Natural killer cell (primary cell): ENCODE results near the gene S100A7. TPM values are rescaled to one million over a fixed set of nuclear protein-coding genes. Genes with fewer than 3 reads are reported as not detected.

ENCODE experiments used
- ATAC-seq, 3 donors: fragments of 150-1000 bp in 2 of 3; fragments of 200-7000 bp in 1 of 3; cut with Tn5 transposase; 1 replicate in 1 of 3; 2 replicates in 2 of 3; pipeline ENCODE4 v1.10.0; 2021; ENCODE audit warnings: mild to moderate bottlenecking in 2 of 3, moderate library complexity in 2 of 3
- DNase-seq, 2 donors: peaks; one replicate each; pipeline versions ENCODE4 v3.0.0 to v3.0.0-alpha.2; 2013 to 2021; ENCODE audit warnings: mixed read lengths in 1 of 2
- H3K27ac ChIP-seq: one replicate; pipeline ENCODE4 v1.5.1; 2013; ENCODE audit warnings: mild to moderate bottlenecking, low read length
- H3K27me3 ChIP-seq: one replicate; pipeline ENCODE4 v1.6.1; 2013; ENCODE audit warnings: low read length; ENCODE audit not compliant: control insufficient read depth, insufficient read depth
- H3K36me3 ChIP-seq: one replicate; pipeline ENCODE4 v1.6.1; 2013; ENCODE audit warnings: low read length; ENCODE audit not compliant: control insufficient read depth, insufficient read depth
- H3K4me1 ChIP-seq: one replicate; pipeline ENCODE4 v1.6.1; 2013; ENCODE audit warnings: low read length; ENCODE audit not compliant: control insufficient read depth, insufficient read depth
- H3K4me3 ChIP-seq: one replicate; pipeline ENCODE4 v1.5.1; 2013; ENCODE audit warnings: low read length
- H3K9me3 ChIP-seq: one replicate; pipeline ENCODE4 v1.6.1; 2013; ENCODE audit warnings: low read length; ENCODE audit not compliant: control insufficient read depth, insufficient read depth
- H3K27ac Mint-ChIP-seq, 2 donors: one replicate each; pipeline ENCODE4 v1.8.0; 2022; ENCODE audit warnings: mild to moderate bottlenecking in 2 of 2, mixed read lengths in 2 of 2, moderate library complexity in 1 of 2
- H3K27me3 Mint-ChIP-seq, 2 donors: one replicate each; pipeline ENCODE4 v1.8.0; 2022; ENCODE audit warnings: low read depth in 2 of 2, mixed read lengths in 2 of 2
- H3K36me3 Mint-ChIP-seq: one replicate; pipeline ENCODE4 v1.8.0; 2022; ENCODE audit warnings: mixed read lengths
- H3K4me1 Mint-ChIP-seq, 2 donors: one replicate each; pipeline ENCODE4 v1.8.0; 2022; ENCODE audit warnings: mixed read lengths in 2 of 2
- H3K4me3 Mint-ChIP-seq: one replicate; pipeline ENCODE4 v1.8.0; 2022; ENCODE audit warnings: mild to moderate bottlenecking, moderate library complexity, mixed read lengths
- H3K9me3 Mint-ChIP-seq, 2 donors: one replicate each; pipeline ENCODE4 v1.8.0; 2022; ENCODE audit warnings: mixed read lengths in 2 of 2
- CTCF ChIP-seq: fragments of 200-600 bp; IDR thresholded peaks from one replicate; pipeline ENCODE4 v1.8.0; 2022; ENCODE audit warnings: antibody characterized with exemption
- whole genome bisulfite sequencing: methylation state at CpG from one replicate; pipeline ENCODE4 v1.1.7; 2013; ENCODE audit warnings: missing lambda C conversion rate; ENCODE audit not compliant: insufficient coverage; 5-methylcytosine and 5-hydroxymethylcytosine counted together
- intact Hi-C: fragments of 100-400 bp; cut with micrococcal nuclease; formaldehyde crosslinking; loops from one replicate; pipeline ENCODE4 v1.14.2; 2022
- total RNA-seq, 4 donors: library from RNA; stranded (reverse); fragments of 120-200 nt in 1 of 4; gene quantifications; one replicate each; pipeline versions ENCODE4 v1.2.3 to v1.2.4, GENCODE V29; 2013 to 2022

Gene S100A7
- total RNA-seq: not detected
- not detected for total RNA-seq (2013)

GRCh38 chr1:153460551-153460950 lies at the start of gene S100A7:
TSS of gene S100A7 (minus strand) at chr1:153460651. CDS start at chr1:153459013, 1,638 bp downstream.
- Histone ChIP-seq H3K27me3 (no peaks in the 10 kb centered on the region), H3K27ac (no peak within 1 kb of the TSS), H3K9me3 (no peaks in the 10 kb centered on the region), H3K4me3 (no peak within 1 kb of the TSS), H3K4me1 (no peaks in the 10 kb centered on the region), H3K36me3 (no peaks in the 10 kb centered on the region)
- 90% methylated on average over 3 of the region's 4 CpGs for WGBS
- no peak within 1 kb of the TSS for H3K4me3 Mint-ChIP-seq
- peaks cover 23 to 30% of the 10 kb centered on the region in 2 donors for H3K27me3 Mint-ChIP-seq
- no peaks in the 10 kb centered on the region for H3K4me1 Mint-ChIP-seq
- no peaks in the 10 kb centered on the region for H3K9me3 Mint-ChIP-seq
- H3K27ac Mint-ChIP-seq: no peak within 1 kb of the TSS
- no peak for TF ChIP-seq CTCF
- H3K36me3 Mint-ChIP-seq: no peaks in the 10 kb centered on the region
- intact Hi-C loops: no loop called here
- ATAC-seq (no peak), DNase-seq (no peak)

- H3K27ac Mint-ChIP-seq: peak overlapping the region in 1 of 2 donors; percentile 9
- no peak overlapping the region for H3K27ac ChIP-seq
These were observed 49.4 kb upstream of the S100A7 start for GRCh38 chr1:153509729-153510354.

GRCh38 chr1:153509036-153509435 lies 48.6 kb upstream of the S100A7 start:
- no peak for TF ChIP-seq CTCF
- intact Hi-C loops: no loop called here
- Mint-ChIP-seq H3K27ac (peak overlapping the region in 1 of 2 donors; percentile 9), H3K36me3 (no peaks in the 10 kb centered on the region), H3K9me3 (no peaks in the 10 kb centered on the region), H3K4me1 (peaks cover 0 to 6% of the 10 kb centered on the region in 2 donors), H3K27me3 (no peaks in the 10 kb centered on the region), H3K4me3 (no peak overlapping the region)
- Histone ChIP-seq H3K9me3 (no peaks in the 10 kb centered on the region), H3K36me3 (no peaks in the 10 kb centered on the region), H3K4me3 (no peak overlapping the region), H3K27ac (no peak overlapping the region), H3K27me3 (no peaks in the 10 kb centered on the region), H3K4me1 (peaks cover 3% of the 10 kb centered on the region)
- no peak for DNase-seq
- WGBS: 94% methylated on average over 3 of the region's 3 CpGs
- ATAC-seq: no peak

More at GRCh38 chr1:153509729-153510354, 49.4 kb upstream of the S100A7 start:
- intact Hi-C loops: loop anchor here (5.0 kb wide), 1 partner anchor 477 kb away; the partner anchor contains the start of gene RAB13
- no peaks in the 10 kb centered on the region for H3K9me3 ChIP-seq
- no peaks in the 10 kb centered on the region for H3K27me3 ChIP-seq
- DNase-seq (peak in 1 of 2 donors; percentile 77), ATAC-seq (peak in 2 of 3 donors; percentile 52 to 54)
- 70% methylated on average over 2 of the region's 4 CpGs for WGBS
- peaks cover 3% of the 10 kb centered on the region for H3K4me1 ChIP-seq
- Mint-ChIP-seq H3K9me3 (no peaks in the 10 kb centered on the region), H3K4me1 (peaks cover 0 to 6% of the 10 kb centered on the region in 2 donors), H3K36me3 (no peaks in the 10 kb centered on the region), H3K27me3 (no peaks in the 10 kb centered on the region), H3K4me3 (no peak overlapping the region)
- TF ChIP-seq CTCF: peak; percentile 42
- no peaks in the 10 kb centered on the region for H3K36me3 ChIP-seq
- no peak overlapping the region for H3K4me3 ChIP-seq
